Smooth muscle cell (in vitro differentiated cells): ENCODE results near the gene TECTB. TPM values are rescaled to one million over a fixed set of nuclear protein-coding genes. Genes with fewer than 3 reads are reported as not detected.

ENCODE experiments used
- DNase-seq: peaks from one replicate; lab custom pipeline; 2025; ENCODE audit not compliant: unreplicated experiment; lab: John Stamatoyannopoulos, UW
- H2AFZ ChIP-seq: fragments of 200-600 bp; sonication (generic); 2 replicates; pipeline ENCODE4 v1.6.0; 2016; ENCODE audit warnings: antibody characterized with exemption, low read depth, mild to moderate bottlenecking
- H3F3A ChIP-seq: fragments of 200-600 bp; sonication (generic); 2 replicates; pipeline ENCODE4 v1.6.0; 2017; ENCODE audit warnings: antibody characterized with exemption, low read depth
- H3K27ac ChIP-seq: fragments of 200-600 bp; sonication (generic); 2 replicates; pipeline ENCODE4 v1.5.1; 2016; ENCODE audit warnings: low read depth, mild to moderate bottlenecking
- H3K27me3 ChIP-seq: fragments of 200-600 bp; sonication (generic); 2 replicates; pipeline ENCODE4 v1.6.1; 2016; ENCODE audit warnings: low read depth, mild to moderate bottlenecking
- H3K36me3 ChIP-seq: fragments of 200-600 bp; sonication (generic); 2 replicates; pipeline ENCODE4 v1.5.1; 2016; ENCODE audit warnings: low read depth
- H3K4me1 ChIP-seq: fragments of 200-600 bp; sonication (generic); 2 replicates; pipeline ENCODE4 v1.5.1; 2016; ENCODE audit warnings: low read depth
- H3K4me2 ChIP-seq: fragments of 200-600 bp; sonication (generic); 2 replicates; pipeline ENCODE4 v1.6.0; 2016; ENCODE audit warnings: mild to moderate bottlenecking
- H3K4me3 ChIP-seq: fragments of 200-600 bp; sonication (generic); 2 replicates; pipeline ENCODE4 v1.5.1; 2016; ENCODE audit warnings: mild to moderate bottlenecking
- H3K79me2 ChIP-seq: fragments of 200-600 bp; sonication (generic); 2 replicates; pipeline ENCODE4 v1.6.0; 2016; ENCODE audit warnings: low read depth, mild to moderate bottlenecking
- H3K9ac ChIP-seq: fragments of 200-600 bp; sonication (generic); 2 replicates; pipeline ENCODE4 v1.6.0; 2016; ENCODE audit warnings: low read depth
- H3K9me3 ChIP-seq: fragments of 200-600 bp; sonication (generic); replicated peaks from 2 replicates; pipeline ENCODE4 v1.5.1; 2016; ENCODE audit warnings: low read depth
- H4K20me1 ChIP-seq: fragments of 200-600 bp; sonication (generic); 2 replicates; pipeline ENCODE4 v1.6.0; 2016; ENCODE audit warnings: low read depth
- WGBS: methylation state at CpG from one replicate; pipeline ENCODE4 v1.1.7; 2016; ENCODE audit warnings: low lambda C conversion rate; 5-methylcytosine and 5-hydroxymethylcytosine counted together
- polyA plus RNA-seq: library from polyadenylated mRNA; unstranded; fragments of >200 nt; fragmentation: Nextera tagmentation; extraction: Ambion mirVana; gene quantifications from 2 replicates; pipeline ENCODE4 v1.2.1, GENCODE V29; 2016
- total RNA-seq: library from RNA; depleted of rRNA; stranded (reverse); fragments of >200 nt; gene quantifications from 2 replicates; pipeline ENCODE4 v1.2.3, GENCODE V29; 2014
- TF ChIP-seq, protein P1 (sequence below): fragments of 200-600 bp; sonication (generic); IDR thresholded peaks from 2 replicates; pipeline ENCODE4 v1.5.1; 2017; ENCODE audit warnings: borderline replicate concordance, mild to moderate bottlenecking, antibody characterized with exemption; ENCODE audit not compliant: insufficient read depth, poor library complexity, severe bottlenecking

Gene TECTB
- total and polyA plus RNA-seq, 2 experiments from 2014 or later = not detected

DNA sequence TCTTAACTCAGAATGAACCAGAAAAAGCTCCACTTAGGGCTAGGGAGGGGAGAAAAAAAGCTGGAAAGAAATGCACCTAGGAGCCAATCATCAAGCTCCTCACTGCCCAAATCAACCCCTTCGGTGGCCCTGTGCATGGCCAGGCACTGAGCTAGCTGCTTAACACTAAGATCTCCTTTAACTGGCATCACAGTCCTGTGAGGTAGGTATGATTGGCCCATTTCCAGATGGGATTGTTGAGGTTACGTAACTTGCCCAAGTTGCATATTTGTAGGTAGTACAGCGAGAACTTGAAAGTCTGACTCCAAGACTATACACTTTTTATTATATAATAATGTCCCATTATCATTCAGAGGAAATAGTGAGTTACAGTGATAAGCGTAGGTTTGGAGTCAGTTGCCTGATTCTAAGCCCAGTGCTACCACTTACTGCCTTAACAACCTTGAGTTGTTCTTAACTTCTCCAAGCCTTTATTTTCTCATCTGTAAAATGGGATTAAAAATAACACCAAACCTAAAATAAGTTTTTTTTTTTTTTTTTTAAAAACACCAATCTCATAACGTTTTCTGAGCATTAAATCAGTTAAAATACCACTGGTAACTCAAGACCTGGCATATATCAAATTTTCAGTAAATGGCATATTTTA lies 53.5 kb downstream of the TECTB start:
- H3K9ac ChIP-seq = no peak overlapping the region
- no peaks in the 10 kb centered on the region for H3F3A ChIP-seq
- H3K4me2 ChIP-seq = no peak overlapping the region
- H3K9me3 ChIP-seq = no peaks in the 10 kb centered on the region
- H3K36me3 ChIP-seq = no peaks in the 10 kb centered on the region
- no peaks in the 10 kb centered on the region for H3K27me3 ChIP-seq
- H2AFZ ChIP-seq = no peak overlapping the region
- no peak for DNase-seq
- no peaks in the 10 kb centered on the region for H3K4me1 ChIP-seq
- TF ChIP-seq, protein P1, sequence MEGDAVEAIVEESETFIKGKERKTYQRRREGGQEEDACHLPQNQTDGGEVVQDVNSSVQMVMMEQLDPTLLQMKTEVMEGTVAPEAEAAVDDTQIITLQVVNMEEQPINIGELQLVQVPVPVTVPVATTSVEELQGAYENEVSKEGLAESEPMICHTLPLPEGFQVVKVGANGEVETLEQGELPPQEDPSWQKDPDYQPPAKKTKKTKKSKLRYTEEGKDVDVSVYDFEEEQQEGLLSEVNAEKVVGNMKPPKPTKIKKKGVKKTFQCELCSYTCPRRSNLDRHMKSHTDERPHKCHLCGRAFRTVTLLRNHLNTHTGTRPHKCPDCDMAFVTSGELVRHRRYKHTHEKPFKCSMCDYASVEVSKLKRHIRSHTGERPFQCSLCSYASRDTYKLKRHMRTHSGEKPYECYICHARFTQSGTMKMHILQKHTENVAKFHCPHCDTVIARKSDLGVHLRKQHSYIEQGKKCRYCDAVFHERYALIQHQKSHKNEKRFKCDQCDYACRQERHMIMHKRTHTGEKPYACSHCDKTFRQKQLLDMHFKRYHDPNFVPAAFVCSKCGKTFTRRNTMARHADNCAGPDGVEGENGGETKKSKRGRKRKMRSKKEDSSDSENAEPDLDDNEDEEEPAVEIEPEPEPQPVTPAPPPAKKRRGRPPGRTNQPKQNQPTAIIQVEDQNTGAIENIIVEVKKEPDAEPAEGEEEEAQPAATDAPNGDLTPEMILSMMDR = no peak
- H3K4me3 ChIP-seq = no peak overlapping the region
- no peaks in the 10 kb centered on the region for H3K79me2 ChIP-seq
- H3K27ac ChIP-seq = no peak overlapping the region
- 85% methylated on average over 5 of the region's 5 CpGs for WGBS
- H4K20me1 ChIP-seq = no peaks in the 10 kb centered on the region

DNA sequence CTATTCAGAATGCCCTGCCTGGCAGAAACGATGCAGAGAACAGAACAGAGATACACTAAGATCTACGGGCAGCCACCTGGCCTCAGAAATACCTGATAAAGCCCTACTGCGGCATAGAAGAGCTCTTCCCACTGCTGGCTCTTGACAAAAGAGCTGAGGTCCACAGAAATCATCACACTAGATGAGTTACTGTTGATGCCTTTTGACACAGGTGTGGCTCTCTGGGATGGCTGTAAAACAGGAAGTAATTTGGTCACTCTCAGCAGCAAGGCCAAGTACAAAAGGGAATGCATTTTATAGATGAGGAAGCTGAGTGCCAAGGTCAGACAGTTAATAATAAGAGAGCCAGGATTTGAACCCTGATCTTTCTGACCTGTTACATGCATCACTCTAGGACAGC lies 55.8 kb downstream of the TECTB start:
- no peaks in the 10 kb centered on the region for H3K79me2 ChIP-seq
- TF ChIP-seq, protein P1 = no peak
- H3K4me2 ChIP-seq = no peak overlapping the region
- no peak overlapping the region for H3K9ac ChIP-seq
- H3F3A ChIP-seq = no peaks in the 10 kb centered on the region
- H3K27ac ChIP-seq = no peak overlapping the region
- H2AFZ ChIP-seq = no peak overlapping the region
- WGBS = 84% methylated on average over 3 of the region's 3 CpGs
- no peak for DNase-seq
- H4K20me1 ChIP-seq = no peaks in the 10 kb centered on the region
- H3K4me3 ChIP-seq = no peak overlapping the region
- H3K27me3 ChIP-seq = no peaks in the 10 kb centered on the region
- no peaks in the 10 kb centered on the region for H3K4me1 ChIP-seq
- H3K36me3 ChIP-seq = no peaks in the 10 kb centered on the region
- no peaks in the 10 kb centered on the region for H3K9me3 ChIP-seq

DNA sequence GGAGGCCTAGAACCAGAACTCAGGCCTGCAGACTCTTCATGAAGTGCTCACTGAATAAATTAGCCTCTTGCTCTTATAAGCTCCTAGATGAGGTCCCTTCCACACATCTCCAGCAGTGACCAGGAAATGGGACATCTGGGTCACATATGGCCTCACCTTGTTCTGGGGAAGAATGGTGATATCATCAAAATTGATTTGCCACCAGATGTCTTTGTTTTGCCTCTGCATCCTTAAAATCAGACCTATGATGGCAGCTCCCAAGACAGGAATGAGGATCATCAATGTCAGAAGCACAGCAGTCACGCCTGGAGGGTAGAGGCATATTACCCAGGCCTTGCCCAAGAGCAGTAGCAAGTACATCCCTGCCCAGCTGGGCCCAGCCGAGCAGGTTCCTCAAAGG lies 57.4 kb downstream of the TECTB start:
- Histone ChIP-seq H3K4me3 (no peak overlapping the region), H3K4me2 (no peak overlapping the region), H4K20me1 (no peaks in the 10 kb centered on the region), H3K36me3 (no peaks in the 10 kb centered on the region), H3K4me1 (no peaks in the 10 kb centered on the region), H2AFZ (no peak overlapping the region), H3K9me3 (no peaks in the 10 kb centered on the region), H3F3A (no peaks in the 10 kb centered on the region), H3K79me2 (no peaks in the 10 kb centered on the region), H3K27ac (no peak overlapping the region), H3K27me3 (no peaks in the 10 kb centered on the region), H3K9ac (no peak overlapping the region)
- TF ChIP-seq, protein P1 = no peak
- WGBS = 79% methylated on average over 2 of the region's 2 CpGs
- DNase-seq = no peak
